Left lung (tissue), 10 donors: Measurements from ENCODE around the gene FBXO36. TPM values are rescaled to one million over a fixed set of nuclear protein-coding genes. Genes with fewer than 3 reads are reported as not detected.

ENCODE experiments used
- ATAC-seq: fragments of 200-7000 bp; cut with Tn5 transposase; one replicate; pipeline ENCODE4 v1.9.1; 2020; ENCODE audit warnings: moderate library complexity
- DNase-seq, 4 donors: peaks; one replicate each; pipeline ENCODE4 v3.0.0-alpha.2; 2013 to 2020
- H3K27ac ChIP-seq, 2 donors: fragments of 200-600 bp; sonication (generic) in 1 of 2; one replicate each; pipeline versions ENCODE4 v1.5.0 to v1.8.0; 2020 to 2021
- H3K27me3 ChIP-seq, 2 donors: fragments of 200-600 bp; sonication (generic) in 1 of 2; one replicate each; pipeline versions ENCODE4 v1.5.0 to v1.8.0; 2020 to 2021
- H3K36me3 ChIP-seq, 2 donors: fragments of 200-600 bp; sonication (generic) in 1 of 2; one replicate each; pipeline versions ENCODE4 v1.5.0 to v1.8.0; 2020 to 2021
- H3K4me1 ChIP-seq, 2 donors: fragments of 200-600 bp; one replicate each; pipeline ENCODE4 v1.8.0; 2021
- H3K4me3 ChIP-seq, 2 donors: fragments of 200-600 bp; sonication (generic) in 1 of 2; one replicate each; pipeline versions ENCODE4 v1.5.0 to v1.8.0; 2020 to 2021; ENCODE audit warnings: mild to moderate bottlenecking in 1 of 2
- H3K9me3 ChIP-seq, 2 donors: fragments of 200-600 bp; sonication (generic) in 1 of 2; one replicate each; pipeline versions ENCODE4 v1.5.0 to v1.8.0; 2020 to 2021
- intact Hi-C, 2 donors: fragments of 100-400 bp; cut with DNase I; formaldehyde crosslinking; loops; one replicate each; pipeline versions ENCODE4 v1.11.2 to v1.14.2; 2022
- polyA plus RNA-seq, 6 donors: library from polyadenylated mRNA; unstranded; fragments of 120-200 nt; gene quantifications; one replicate each; pipeline ENCODE4 v1.2.1, GENCODE V29; 2013; ENCODE audit not compliant: insufficient read length in 6 of 6
- total RNA-seq, 2 donors: library from RNA; stranded (reverse); fragmentation: NEBNext Ultra II Directional; extraction: Animal tissue kit (Norgen Biotek cat#: 25700); gene quantifications; one replicate each; pipeline ENCODE4 v1.2.1, GENCODE V29; 2021
- TF ChIP-seq, protein P1 (sequence below), 2 donors: fragments of 200-600 bp; sonication (generic) in 1 of 2; IDR thresholded peaks; one replicate each; pipeline versions ENCODE4 v1.5.0 to v1.8.0; 2021; ENCODE audit warnings: antibody characterized with exemption in 2 of 2
- donor health status: DM: no; HTN: yes; CAD: no.
- donor health status: DM: no; HTN: no; CAD: no.

FBXO36 gene
- total and polyA plus RNA-seq, 8 donors = 2.0 to 5.9 (median 5.1) TPM

DNA sequence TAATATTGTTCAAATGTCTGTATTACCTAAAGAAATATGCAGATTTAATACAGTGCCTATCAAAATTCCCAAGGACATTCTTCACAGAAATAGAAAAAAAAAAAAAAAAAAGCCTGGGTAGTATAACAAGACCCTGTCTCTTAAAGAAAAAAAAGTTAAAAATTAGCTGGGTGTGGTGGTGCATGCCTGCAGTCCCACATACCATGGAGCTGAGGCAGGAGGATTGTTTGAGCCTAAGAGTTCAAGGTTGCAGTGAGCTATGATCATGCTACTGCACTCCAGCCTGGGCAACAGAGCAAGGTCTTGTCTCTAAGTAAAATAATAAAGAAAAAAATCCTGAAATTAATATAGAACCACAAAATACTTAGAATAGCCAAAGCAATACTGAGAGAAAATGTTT, 94.5 kb downstream of the FBXO36 start:
- Histone ChIP-seq H3K36me3 (no peaks in the 10 kb centered on the region), H3K9me3 (no peaks in the 10 kb centered on the region), H3K4me3 (no peak overlapping the region), H3K27me3 (no peaks in the 10 kb centered on the region), H3K27ac (no peak overlapping the region), H3K4me1 (no peaks in the 10 kb centered on the region)
- DNase-seq (no peak), ATAC-seq (no peak)
- intact Hi-C loops = no loop called here
- TF ChIP-seq, protein P1, sequence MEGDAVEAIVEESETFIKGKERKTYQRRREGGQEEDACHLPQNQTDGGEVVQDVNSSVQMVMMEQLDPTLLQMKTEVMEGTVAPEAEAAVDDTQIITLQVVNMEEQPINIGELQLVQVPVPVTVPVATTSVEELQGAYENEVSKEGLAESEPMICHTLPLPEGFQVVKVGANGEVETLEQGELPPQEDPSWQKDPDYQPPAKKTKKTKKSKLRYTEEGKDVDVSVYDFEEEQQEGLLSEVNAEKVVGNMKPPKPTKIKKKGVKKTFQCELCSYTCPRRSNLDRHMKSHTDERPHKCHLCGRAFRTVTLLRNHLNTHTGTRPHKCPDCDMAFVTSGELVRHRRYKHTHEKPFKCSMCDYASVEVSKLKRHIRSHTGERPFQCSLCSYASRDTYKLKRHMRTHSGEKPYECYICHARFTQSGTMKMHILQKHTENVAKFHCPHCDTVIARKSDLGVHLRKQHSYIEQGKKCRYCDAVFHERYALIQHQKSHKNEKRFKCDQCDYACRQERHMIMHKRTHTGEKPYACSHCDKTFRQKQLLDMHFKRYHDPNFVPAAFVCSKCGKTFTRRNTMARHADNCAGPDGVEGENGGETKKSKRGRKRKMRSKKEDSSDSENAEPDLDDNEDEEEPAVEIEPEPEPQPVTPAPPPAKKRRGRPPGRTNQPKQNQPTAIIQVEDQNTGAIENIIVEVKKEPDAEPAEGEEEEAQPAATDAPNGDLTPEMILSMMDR (IDR thresholded peaks at IDR 0.05) = no peak

DNA sequence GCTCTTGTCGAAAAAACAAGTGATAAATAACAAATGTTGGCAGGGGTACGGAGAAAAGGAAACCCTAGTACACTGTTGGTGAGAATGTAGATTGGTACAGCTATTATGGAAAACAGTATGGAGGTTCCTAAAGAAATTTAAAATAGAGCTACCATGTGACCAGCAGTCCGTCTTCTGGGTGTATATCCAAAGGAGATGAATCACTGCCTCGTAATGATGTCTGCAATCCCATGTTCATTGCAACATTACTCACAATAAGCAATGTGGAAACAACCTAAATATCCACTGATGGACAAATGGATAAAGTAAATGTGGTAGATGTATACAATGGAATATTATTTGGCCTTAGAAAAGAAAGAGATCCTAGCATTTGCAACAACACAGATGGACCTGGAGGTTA, 95.8 kb downstream of the FBXO36 start:
- intact Hi-C loops = no loop called here
- no peak overlapping the region for H3K4me3 ChIP-seq
- no peaks in the 10 kb centered on the region for H3K36me3 ChIP-seq
- H3K27ac ChIP-seq = no peak overlapping the region
- ATAC-seq (no peak), DNase-seq (no peak)
- no peaks in the 10 kb centered on the region for H3K4me1 ChIP-seq
- TF ChIP-seq, protein P1 (IDR thresholded peaks at IDR 0.05) = no peak
- no peaks in the 10 kb centered on the region for H3K9me3 ChIP-seq
- no peaks in the 10 kb centered on the region for H3K27me3 ChIP-seq

DNA sequence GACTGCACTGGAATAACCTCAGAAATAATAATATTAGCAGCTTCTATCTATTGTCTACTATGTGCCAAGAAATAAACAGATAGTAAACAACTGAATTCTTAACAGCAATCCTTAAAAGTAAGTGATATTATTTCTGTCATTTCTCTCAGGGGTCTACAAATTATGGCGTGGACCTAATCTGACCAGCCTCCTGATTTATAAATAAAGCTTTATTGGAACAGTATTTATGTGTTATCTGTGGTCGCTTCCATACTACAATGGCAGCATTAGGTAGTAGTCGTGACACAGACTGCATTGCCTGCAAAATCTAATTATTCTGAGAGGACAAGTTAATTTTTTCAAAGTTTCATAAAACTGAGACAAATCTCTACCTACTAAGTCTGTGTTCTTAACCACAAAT, 97.4 kb downstream of the FBXO36 start:
- Histone ChIP-seq H3K36me3 (no peaks in the 10 kb centered on the region), H3K9me3 (no peaks in the 10 kb centered on the region), H3K27me3 (no peaks in the 10 kb centered on the region), H3K27ac (no peak overlapping the region), H3K4me3 (no peak overlapping the region), H3K4me1 (no peaks in the 10 kb centered on the region)
- TF ChIP-seq, protein P1 (IDR thresholded peaks at IDR 0.05) = no peak
- no peak for ATAC-seq
- intact Hi-C loops = no loop called here
- DNase-seq = no peak

DNA sequence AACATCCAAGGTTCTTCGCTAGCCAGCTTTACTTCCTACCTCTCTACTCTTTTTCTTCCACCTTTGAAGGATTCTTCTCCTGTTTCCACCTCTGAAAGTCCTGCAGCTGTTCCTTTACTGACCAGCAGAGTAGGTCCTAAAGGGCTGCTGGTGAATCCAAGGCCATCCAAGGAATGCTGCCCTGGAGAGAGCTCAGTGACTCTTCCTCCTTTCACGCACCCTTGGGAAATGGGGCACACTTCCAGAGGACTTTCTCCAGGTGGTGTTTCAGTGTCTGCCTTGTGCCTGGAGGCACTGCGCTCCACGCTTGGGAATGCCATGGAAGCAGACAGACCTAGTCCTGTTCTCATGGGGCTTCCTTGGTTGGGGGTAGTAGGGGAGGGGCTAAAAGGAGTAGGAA, 101.0 kb downstream of the FBXO36 start:
- intact Hi-C loops = no loop called here
- no peak for DNase-seq
- H3K9me3 ChIP-seq = no peaks in the 10 kb centered on the region

DNA sequence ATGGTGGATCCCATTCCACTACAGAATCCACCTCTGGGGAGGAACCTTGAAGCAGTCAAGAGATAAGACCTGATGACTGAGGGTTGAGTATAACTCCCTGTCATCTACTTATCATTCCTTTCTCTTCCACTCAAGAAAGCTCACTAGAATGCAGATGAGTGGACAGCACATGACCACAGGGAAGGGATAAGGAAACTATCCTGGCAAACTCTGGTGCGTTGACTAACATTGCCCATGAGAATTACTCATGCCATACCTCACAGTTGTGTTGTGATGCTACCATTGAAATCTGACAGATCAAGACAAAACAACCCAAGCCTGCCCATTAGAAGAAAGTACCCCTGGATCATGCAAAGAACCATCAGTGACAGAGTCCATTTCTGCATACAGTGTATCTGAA, 119.9 kb downstream of the FBXO36 start:
- TF ChIP-seq, protein P1 (IDR thresholded peaks at IDR 0.05) = no peak
- Histone ChIP-seq H3K4me1 (no peaks in the 10 kb centered on the region), H3K27me3 (no peaks in the 10 kb centered on the region), H3K27ac (no peak overlapping the region), H3K4me3 (no peak overlapping the region), H3K9me3 (no peaks in the 10 kb centered on the region), H3K36me3 (no peaks in the 10 kb centered on the region)
- ATAC-seq (no peak), DNase-seq (no peak)
- intact Hi-C loops = no loop called here

More for the DNA sequence above, 101.0 kb downstream of the FBXO36 start:
- TF ChIP-seq, protein P1 (IDR thresholded peaks at IDR 0.05) = no peak
- Histone ChIP-seq H3K4me1 (no peaks in the 10 kb centered on the region), H3K27ac (no peak overlapping the region), H3K36me3 (no peaks in the 10 kb centered on the region), H3K27me3 (no peaks in the 10 kb centered on the region), H3K4me3 (no peak overlapping the region)
- ATAC-seq = no peak
